GM12873 (cell line): Measurements from ENCODE around the gene TMEM63A.

Experiments
- TF ChIP-seq, protein P1 (sequence below): IDR thresholded peaks from 2 replicates; pipeline ENCODE4 v1.5.1; 2012; ENCODE audit warnings: low read depth, mild to moderate bottlenecking, moderate library complexity, low read length, control low read depth; ENCODE audit not compliant: insufficient read depth; ENCODE audit errors: missing control alignments

The TMEM63A gene

GRCh38 chr1:225892307-225892706 is 10.1 kb upstream of the TMEM63A start:
- TF ChIP-seq, protein P1, sequence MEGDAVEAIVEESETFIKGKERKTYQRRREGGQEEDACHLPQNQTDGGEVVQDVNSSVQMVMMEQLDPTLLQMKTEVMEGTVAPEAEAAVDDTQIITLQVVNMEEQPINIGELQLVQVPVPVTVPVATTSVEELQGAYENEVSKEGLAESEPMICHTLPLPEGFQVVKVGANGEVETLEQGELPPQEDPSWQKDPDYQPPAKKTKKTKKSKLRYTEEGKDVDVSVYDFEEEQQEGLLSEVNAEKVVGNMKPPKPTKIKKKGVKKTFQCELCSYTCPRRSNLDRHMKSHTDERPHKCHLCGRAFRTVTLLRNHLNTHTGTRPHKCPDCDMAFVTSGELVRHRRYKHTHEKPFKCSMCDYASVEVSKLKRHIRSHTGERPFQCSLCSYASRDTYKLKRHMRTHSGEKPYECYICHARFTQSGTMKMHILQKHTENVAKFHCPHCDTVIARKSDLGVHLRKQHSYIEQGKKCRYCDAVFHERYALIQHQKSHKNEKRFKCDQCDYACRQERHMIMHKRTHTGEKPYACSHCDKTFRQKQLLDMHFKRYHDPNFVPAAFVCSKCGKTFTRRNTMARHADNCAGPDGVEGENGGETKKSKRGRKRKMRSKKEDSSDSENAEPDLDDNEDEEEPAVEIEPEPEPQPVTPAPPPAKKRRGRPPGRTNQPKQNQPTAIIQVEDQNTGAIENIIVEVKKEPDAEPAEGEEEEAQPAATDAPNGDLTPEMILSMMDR = no peak

GRCh38 chr1:225891229-225891972 is 9.2 kb upstream of the TMEM63A start:
- TF ChIP-seq, protein P1 = no peak

GRCh38 chr1:225890346-225891228 is 8.4 kb upstream of the TMEM63A start:
- TF ChIP-seq, protein P1 = no peak

DNA sequence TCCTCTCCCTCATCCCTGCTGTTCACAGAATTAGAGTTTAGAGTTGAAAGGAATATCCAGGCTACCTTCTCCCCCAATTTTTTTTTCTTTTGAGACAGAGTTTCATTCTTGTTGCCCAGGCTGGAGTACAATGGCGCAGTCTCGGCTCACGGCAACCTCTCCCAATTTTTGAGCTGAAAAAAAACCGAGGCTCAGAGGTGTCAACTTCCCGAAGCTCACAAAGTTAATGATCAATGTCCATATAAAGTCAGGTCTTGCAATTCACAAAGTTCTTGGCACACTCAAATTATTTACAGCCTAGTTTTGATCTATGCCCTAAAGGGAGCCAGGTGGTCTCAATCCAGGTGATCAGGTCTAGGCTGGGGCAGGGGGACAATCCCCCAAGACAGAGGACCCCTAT is 7.6 kb upstream of the TMEM63A start:
- TF ChIP-seq, protein P1 = no peak

DNA sequence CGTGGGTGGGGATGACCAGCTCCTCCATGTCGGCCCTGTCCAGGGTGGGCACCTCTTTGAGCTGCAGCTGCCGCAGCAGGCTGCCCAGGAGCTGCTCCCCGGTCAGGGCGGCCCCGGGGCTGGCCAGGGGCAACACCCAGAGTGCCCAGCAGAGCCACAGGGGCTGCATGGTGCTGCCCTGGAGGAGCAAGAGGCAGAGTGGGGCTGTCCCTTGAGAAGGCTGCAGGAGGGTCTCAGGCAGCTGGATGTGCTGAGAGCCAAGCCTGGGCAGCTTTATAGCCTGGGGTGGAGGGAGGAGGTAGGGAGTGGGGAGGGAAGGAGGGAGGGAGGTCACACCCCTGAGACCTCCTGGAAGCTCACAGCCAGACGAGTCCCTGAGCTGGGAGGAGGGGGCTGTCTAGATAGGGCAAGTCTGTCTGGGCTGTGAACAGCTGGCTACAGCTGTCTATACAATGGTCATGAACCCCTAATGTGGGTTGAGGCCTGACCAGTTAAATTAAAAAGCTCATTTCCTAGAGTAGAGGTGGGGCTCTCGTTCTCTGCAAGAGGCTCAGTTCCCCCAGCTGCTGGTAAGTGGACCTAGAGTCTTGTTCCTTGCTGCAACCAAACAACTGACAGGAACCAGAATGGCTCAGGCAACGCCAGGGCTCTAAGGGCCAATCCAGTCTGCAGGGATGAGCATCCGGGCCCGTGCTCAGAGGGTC is 6.9 kb upstream of the TMEM63A start, which contains the start of gene LEFTY1:
TSS of gene LEFTY1 (minus strand) at position 249 of the 704 bp plus-strand sequence. CDS start at position 169, 80 bp downstream.
- TF ChIP-seq, protein P1 = no peak

DNA sequence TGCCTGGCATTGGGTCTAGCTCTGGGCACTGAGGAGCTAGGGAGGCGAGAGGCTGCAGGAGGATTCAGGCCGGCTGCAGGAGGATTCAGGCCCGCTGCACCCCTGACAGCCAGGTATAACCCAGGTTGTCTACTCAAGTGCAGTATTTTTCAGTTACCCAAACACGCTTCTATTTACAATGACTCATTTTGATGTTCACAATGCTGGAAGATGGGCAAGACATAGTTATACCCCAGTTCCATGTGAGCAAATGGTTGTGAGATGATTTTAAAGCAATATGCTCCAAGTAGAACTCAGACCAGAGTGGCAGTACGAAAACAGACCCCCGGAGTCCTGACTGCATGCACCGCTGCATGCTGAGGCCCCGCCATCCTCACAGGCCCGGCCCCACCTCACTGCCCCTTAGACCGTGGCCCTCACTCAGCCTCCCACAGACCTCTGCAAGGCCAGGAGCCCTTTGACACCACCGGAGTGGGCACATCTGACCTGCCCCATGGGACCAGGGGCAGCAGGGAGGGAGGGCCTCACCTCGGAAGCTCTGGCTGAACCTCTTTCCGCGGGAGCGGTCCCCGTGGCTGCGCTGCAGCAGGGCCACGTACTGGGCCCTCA is 6.2 kb upstream of the TMEM63A start:
- TF ChIP-seq, protein P1 = no peak
